Neural progenitor cell (in vitro differentiated cells): ENCODE data around the gene CABP7. TPM values are rescaled to one million over a fixed set of nuclear protein-coding genes. Genes with fewer than 3 reads are reported as not detected.

Experiments used
- DNase-seq: peaks from one replicate; pipeline ENCODE4 v3.0.0-alpha.2; 2016; ENCODE audit warnings: low spot score
- H2AFZ ChIP-seq: fragments of 200-600 bp; sonication (generic); replicated peaks from 2 replicates; pipeline ENCODE4 v1.6.1; 2016; ENCODE audit warnings: antibody characterized with exemption
- H3F3A ChIP-seq: fragments of 200-600 bp; sonication (generic); 2 replicates; pipeline ENCODE4 v1.6.1; 2016; ENCODE audit warnings: antibody characterized with exemption, low read depth
- H3K27ac ChIP-seq: fragments of 200-600 bp; sonication (generic); 2 replicates; pipeline ENCODE4 v1.5.1; 2016; ENCODE audit warnings: mild to moderate bottlenecking
- H3K27me3 ChIP-seq: fragments of 200-600 bp; sonication (generic); 2 replicates; pipeline ENCODE4 v1.6.1; 2016; ENCODE audit warnings: mild to moderate bottlenecking, moderate library complexity
- H3K36me3 ChIP-seq: fragments of 200-600 bp; sonication (generic); 2 replicates; pipeline ENCODE4 v1.5.1; 2016
- H3K4me1 ChIP-seq: fragments of 200-600 bp; sonication (generic); 2 replicates; pipeline ENCODE4 v1.6.1; 2016; ENCODE audit warnings: mixed run types
- H3K4me2 ChIP-seq: fragments of 200-600 bp; sonication (generic); 2 replicates; pipeline ENCODE4 v1.6.1; 2016
- H3K4me3 ChIP-seq: fragments of 200-600 bp; sonication (generic); 2 replicates; pipeline ENCODE4 v1.5.1; 2016
- H3K79me2 ChIP-seq: fragments of 200-600 bp; sonication (generic); 2 replicates; pipeline ENCODE4 v1.6.1; 2016; ENCODE audit warnings: low read depth
- H3K9ac ChIP-seq: fragments of 200-600 bp; sonication (generic); 2 replicates; pipeline ENCODE4 v1.6.1; 2016
- H3K9me3 ChIP-seq: fragments of 200-600 bp; sonication (generic); 2 replicates; pipeline ENCODE4 v1.5.1; 2016; ENCODE audit warnings: low read depth
- H4K20me1 ChIP-seq: fragments of 200-600 bp; sonication (generic); 2 replicates; pipeline ENCODE4 v1.6.1; 2016; ENCODE audit warnings: low read depth
- H3K27ac Mint-ChIP-seq: 3 replicates; pipeline ENCODE4 v1.8.0; 2021; ENCODE audit warnings: mixed read lengths
- H3K27me3 Mint-ChIP-seq: 2 replicates; pipeline ENCODE4 v1.8.0; 2022; ENCODE audit warnings: low read depth, mild to moderate bottlenecking, inconsistent platforms, moderate library complexity, mixed read lengths; ENCODE audit not compliant: insufficient read depth
- H3K36me3 Mint-ChIP-seq: 3 replicates; pipeline ENCODE4 v1.8.0; 2021; ENCODE audit warnings: mixed read lengths
- H3K4me1 Mint-ChIP-seq: 3 replicates; pipeline ENCODE4 v1.8.0; 2021; ENCODE audit warnings: mixed read lengths
- H3K4me3 Mint-ChIP-seq: 3 replicates; pipeline ENCODE4 v1.8.0; 2021; ENCODE audit warnings: mild to moderate bottlenecking, moderate library complexity, mixed read lengths
- H3K9me3 Mint-ChIP-seq: 3 replicates; pipeline ENCODE4 v1.8.0; 2020; ENCODE audit warnings: mixed read lengths
- CTCF ChIP-seq: fragments of 200-600 bp; sonication (generic); IDR thresholded peaks from 2 replicates; pipeline ENCODE4 v1.5.1; 2017; ENCODE audit warnings: antibody characterized with exemption, mild to moderate bottlenecking
- EZH2 ChIP-seq: fragments of 200-600 bp; sonication (generic); IDR thresholded peaks from 2 replicates; pipeline ENCODE4 v1.6.1; 2017; ENCODE audit warnings: antibody characterized with exemption, mild to moderate bottlenecking, moderate library complexity
- EZH2phosphoT487 ChIP-seq: fragments of 200-600 bp; sonication (generic); IDR thresholded peaks from 2 replicates; pipeline ENCODE4 v1.6.1; 2017; ENCODE audit warnings: antibody characterized with exemption
- total RNA-seq: library from RNA; depleted of rRNA; stranded (reverse); fragments of >200 nt; gene quantifications from 2 replicates; pipeline ENCODE4 v1.2.3, GENCODE V29; 2015; ENCODE audit warnings: low replicate concordance

The CABP7 gene
- total RNA-seq, 1 donor from 2014 or later, result not detected

GRCh38 chr22:29727131-29727523 is 7.3 kb downstream of the CABP7 start:
- Histone ChIP-seq H2AFZ (no peak overlapping the region), H3K27ac (no peak overlapping the region), H3K9ac (no peak overlapping the region), H3K4me1 (peaks cover 4% of the 10 kb centered on the region), H3F3A (peaks cover 3% of the 10 kb centered on the region), H3K79me2 (no peaks in the 10 kb centered on the region), H3K9me3 (no peaks in the 10 kb centered on the region), H3K4me3 (no peak overlapping the region), H3K36me3 (no peaks in the 10 kb centered on the region), H3K4me2 (peak overlapping the region; percentile 63), H3K27me3 (peaks cover 11% of the 10 kb centered on the region), H4K20me1 (no peaks in the 10 kb centered on the region)
- peak; percentile 54 for TF ChIP-seq CTCF
- TF ChIP-seq EZH2, result no peak
- Mint-ChIP-seq H3K36me3 (no peaks in the 10 kb centered on the region), H3K27me3 (peaks cover 12% of the 10 kb centered on the region), H3K9me3 (no peaks in the 10 kb centered on the region), H3K27ac (no peak overlapping the region), H3K4me1 (peaks cover 11% of the 10 kb centered on the region), H3K4me3 (no peak overlapping the region)
- DNase-seq, result peak; percentile 84

- Mint-ChIP-seq H3K27ac (no peak overlapping the region), H3K4me3 (no peak overlapping the region), H3K4me1 (peaks cover 13% of the 10 kb centered on the region), H3K9me3 (no peaks in the 10 kb centered on the region), H3K27me3 (peaks cover 7% of the 10 kb centered on the region), H3K36me3 (peaks cover 2% of the 10 kb centered on the region)
- no peak for DNase-seq
- Histone ChIP-seq H4K20me1 (peaks cover 2% of the 10 kb centered on the region), H3K4me3 (no peak overlapping the region), H3K4me1 (peaks cover 7% of the 10 kb centered on the region), H3K36me3 (no peaks in the 10 kb centered on the region), H3K27ac (no peak overlapping the region), H3K79me2 (no peaks in the 10 kb centered on the region), H3K4me2 (no peak overlapping the region), H2AFZ (no peak overlapping the region), H3F3A (peaks cover 3% of the 10 kb centered on the region), H3K9ac (no peak overlapping the region), H3K27me3 (no peaks in the 10 kb centered on the region), H3K9me3 (no peaks in the 10 kb centered on the region)
- TF ChIP-seq EZH2, result no peak
- no peak for TF ChIP-seq CTCF
- TF ChIP-seq EZH2phosphoT487, result no peak
These were observed 9.4 kb downstream of the CABP7 start for GRCh38 chr22:29729161-29729560.

GRCh38 chr22:29731058-29731850 is 11.5 kb downstream of the CABP7 start:
- Histone ChIP-seq H2AFZ (no peak overlapping the region), H3K4me3 (no peak overlapping the region), H4K20me1 (peaks cover 8% of the 10 kb centered on the region), H3K27ac (no peak overlapping the region), H3K36me3 (no peaks in the 10 kb centered on the region), H3K27me3 (no peaks in the 10 kb centered on the region), H3K79me2 (no peaks in the 10 kb centered on the region), H3K4me2 (no peak overlapping the region), H3K9ac (no peak overlapping the region), H3K9me3 (no peaks in the 10 kb centered on the region), H3F3A (peaks cover 3% of the 10 kb centered on the region), H3K4me1 (peaks cover 20% of the 10 kb centered on the region)
- Mint-ChIP-seq H3K36me3 (peaks cover 2% of the 10 kb centered on the region), H3K27ac (no peak overlapping the region), H3K4me3 (no peak overlapping the region), H3K9me3 (no peaks in the 10 kb centered on the region), H3K4me1 (peaks cover 17% of the 10 kb centered on the region), H3K27me3 (peaks cover 2% of the 10 kb centered on the region)
- DNase-seq, result no peak
- no peak for TF ChIP-seq CTCF
- no peak for TF ChIP-seq EZH2
- TF ChIP-seq EZH2phosphoT487, result no peak
